Activated T-helper 2 cell treated with anti-CD3 and anti-CD28 coated beads, Interferon-gamma antibody, Interleukin-2, Interleukin-4, amounts not matched to agents 10 μg/mL and 5 μg/mL and 100 μg/mL, durations not matched to agents 14 hours and 24 hours and 36 hours (primary cell): ENCODE measurements around the gene CASP8AP2. TPM values are rescaled to one million over a fixed set of nuclear protein-coding genes. Genes with fewer than 3 reads are reported as not detected.
"Not testable (repeated sequence)": the region's sequence is repeated elsewhere in the genome, so short reads cannot be mapped to it uniquely, and the experiment has no call there.

Experiments used
- DNase-seq: peaks from one replicate; pipeline ENCODE4 v3.0.0; 2021; ENCODE audit warnings: low spot score
- H3K27ac Mint-ChIP-seq: one replicate; pipeline ENCODE4 v1.8.0; 2021; ENCODE audit warnings: mixed read lengths
- H3K27me3 Mint-ChIP-seq: one replicate; pipeline ENCODE4 v1.8.0; 2021; ENCODE audit warnings: low read depth, mixed read lengths
- H3K36me3 Mint-ChIP-seq: one replicate; pipeline ENCODE4 v1.8.0; 2021; ENCODE audit warnings: low read depth, mixed read lengths
- H3K4me1 Mint-ChIP-seq: one replicate; pipeline ENCODE4 v1.8.0; 2021; ENCODE audit warnings: low read depth, mixed read lengths
- H3K4me3 Mint-ChIP-seq: one replicate; pipeline ENCODE4 v1.8.0; 2021; ENCODE audit warnings: low read depth, mild to moderate bottlenecking, moderate library complexity, mixed read lengths
- H3K9me3 Mint-ChIP-seq: one replicate; pipeline ENCODE4 v1.8.0; 2021; ENCODE audit warnings: mixed read lengths
- intact Hi-C: fragments of 100-400 bp; cut with micrococcal nuclease; formaldehyde crosslinking; loops from one replicate; pipeline ENCODE4 v1.15.1; 2023
- total RNA-seq: library from RNA; stranded (reverse); gene quantifications from 2 replicates; pipeline ENCODE4 v1.2.3, GENCODE V29; 2022

CASP8AP2 gene
- total RNA-seq, 1 donor from 2014 or later, result 32.8 TPM

- intact Hi-C loops, result loop anchor here (1.0 to 10.0 kb wide), 5 partner anchors 10 to 758 kb away; partner anchors contain the start of genes MAP3K7 and MDN1
- peak overlapping the region; percentile 95 for H3K27ac Mint-ChIP-seq
- H3K4me3 Mint-ChIP-seq, result peak overlapping the region; percentile 98
- no peaks in the 10 kb centered on the region for H3K9me3 Mint-ChIP-seq
- peaks cover 38% of the 10 kb centered on the region for H3K36me3 Mint-ChIP-seq
- H3K27me3 Mint-ChIP-seq, result no peaks in the 10 kb centered on the region
- peaks cover 22% of the 10 kb centered on the region for H3K4me1 Mint-ChIP-seq
- peak; percentile 23 for DNase-seq
Observed at GRCh38 chr6:89828988-89829471, 650 bp upstream of the CASP8AP2 start.

- DNase-seq, result no peak
- intact Hi-C loops, result no loop called here
- Mint-ChIP-seq H3K4me1 (peaks cover 28% of the 10 kb centered on the region), H3K9me3 (no peaks in the 10 kb centered on the region), H3K4me3 (peak overlapping the region; percentile 98), H3K27me3 (no peaks in the 10 kb centered on the region), H3K36me3 (peaks cover 44% of the 10 kb centered on the region), H3K27ac (peak overlapping the region; percentile 68)
Observed at GRCh38 chr6:89830170-89830809, 610 bp downstream of the CASP8AP2 start.

- Mint-ChIP-seq H3K9me3 (no peaks in the 10 kb centered on the region), H3K27ac (peak overlapping the region; percentile 88), H3K27me3 (no peaks in the 10 kb centered on the region), H3K4me1 (peaks cover 46% of the 10 kb centered on the region), H3K36me3 (peaks cover 77% of the 10 kb centered on the region), H3K4me3 (peak overlapping the region; percentile 60)
- intact Hi-C loops, result loop anchor here (2.0 kb wide), 2 partner anchors 16 to 28 kb away; partner anchors contain the start of gene MDN1
- peak; percentile 41 for DNase-seq
Observed at GRCh38 chr6:89834884-89835792, 5.5 kb downstream of the CASP8AP2 start.

- H3K27ac Mint-ChIP-seq, result peak overlapping the region; percentile 10
- H3K27me3 Mint-ChIP-seq, result no peaks in the 10 kb centered on the region
- no peak for DNase-seq
- H3K9me3 Mint-ChIP-seq, result no peaks in the 10 kb centered on the region
- peaks cover 67% of the 10 kb centered on the region for H3K36me3 Mint-ChIP-seq
- no peak overlapping the region for H3K4me3 Mint-ChIP-seq
- peaks cover 40% of the 10 kb centered on the region for H3K4me1 Mint-ChIP-seq
- intact Hi-C loops, result no loop called here
Observed at GRCh38 chr6:89836639-89837222, 7.1 kb downstream of the CASP8AP2 start.

- peaks cover 33% of the 10 kb centered on the region for H3K4me1 Mint-ChIP-seq
- H3K36me3 Mint-ChIP-seq, result peaks cover 39% of the 10 kb centered on the region
- intact Hi-C loops, result no loop called here
- peak overlapping the region; percentile 5 for H3K27ac Mint-ChIP-seq
- DNase-seq, result no peak
- H3K9me3 Mint-ChIP-seq, result no peaks in the 10 kb centered on the region
- H3K4me3 Mint-ChIP-seq, result no peak overlapping the region
- no peaks in the 10 kb centered on the region for H3K27me3 Mint-ChIP-seq
Observed at GRCh38 chr6:89840538-89840937, 10.9 kb downstream of the CASP8AP2 start.

GRCh38 chr6:89842228-89842627 lies 12.5 kb downstream of the CASP8AP2 start:
- intact Hi-C loops, result no loop called here
- H3K9me3 Mint-ChIP-seq, result no peaks in the 10 kb centered on the region
- peaks cover 26% of the 10 kb centered on the region for H3K36me3 Mint-ChIP-seq
- DNase-seq, result no peak
- H3K4me3 Mint-ChIP-seq, result no peak overlapping the region
- no peaks in the 10 kb centered on the region for H3K27me3 Mint-ChIP-seq
- H3K27ac Mint-ChIP-seq, result no peak overlapping the region
- H3K4me1 Mint-ChIP-seq, result peaks cover 23% of the 10 kb centered on the region

- H3K36me3 Mint-ChIP-seq, result peaks cover 21% of the 10 kb centered on the region
- no peak overlapping the region for H3K4me3 Mint-ChIP-seq
- H3K4me1 Mint-ChIP-seq, result peaks cover 22% of the 10 kb centered on the region
- H3K27ac Mint-ChIP-seq, result no peak overlapping the region
- H3K27me3 Mint-ChIP-seq, result no peaks in the 10 kb centered on the region
- no peak for DNase-seq
- intact Hi-C loops, result no loop called here
- no peaks in the 10 kb centered on the region for H3K9me3 Mint-ChIP-seq
Observed at GRCh38 chr6:89843070-89843469, 13.4 kb downstream of the CASP8AP2 start.

GRCh38 chr6:89847513-89847912 lies 17.8 kb downstream of the CASP8AP2 start:
- peaks cover 44% of the 10 kb centered on the region for H3K36me3 Mint-ChIP-seq
- not testable (repeated sequence) for H3K4me3 Mint-ChIP-seq

GRCh38 chr6:89853068-89853467 lies 23.4 kb downstream of the CASP8AP2 start:
- H3K4me1 Mint-ChIP-seq, result peaks cover 8% of the 10 kb centered on the region
- H3K4me3 Mint-ChIP-seq, result no peak overlapping the region
- DNase-seq, result no peak
- no peaks in the 10 kb centered on the region for H3K9me3 Mint-ChIP-seq
- H3K27ac Mint-ChIP-seq, result no peak overlapping the region
- H3K36me3 Mint-ChIP-seq, result peaks cover 74% of the 10 kb centered on the region
- no peaks in the 10 kb centered on the region for H3K27me3 Mint-ChIP-seq
- intact Hi-C loops, result no loop called here

More at GRCh38 chr6:89847513-89847912, 17.8 kb downstream of the CASP8AP2 start:
- peaks cover 14% of the 10 kb centered on the region for H3K4me1 Mint-ChIP-seq
- H3K9me3 Mint-ChIP-seq, intact Hi-C loops, H3K27me3 Mint-ChIP-seq, DNase-seq, H3K27ac Mint-ChIP-seq: not testable (repeated sequence)

- Mint-ChIP-seq H3K27ac (no peak overlapping the region), H3K4me1 (peaks cover 24% of the 10 kb centered on the region)
- intact Hi-C loops, result no loop called here
Observed at GRCh38 chr6:89858041-89858440, 28.4 kb downstream of the CASP8AP2 start.

GRCh38 chr6:89859744-89860143 lies 30.1 kb downstream of the CASP8AP2 start:
- peaks cover 31% of the 10 kb centered on the region for H3K4me1 Mint-ChIP-seq
- intact Hi-C loops, result no loop called here
- H3K27me3 Mint-ChIP-seq, result no peaks in the 10 kb centered on the region
- peaks cover 17% of the 10 kb centered on the region for H3K9me3 Mint-ChIP-seq
- peak; percentile 16 for DNase-seq
- no peak overlapping the region for H3K4me3 Mint-ChIP-seq
- peak overlapping the region; percentile 35 for H3K27ac Mint-ChIP-seq
- H3K36me3 Mint-ChIP-seq, result peaks cover 75% of the 10 kb centered on the region

More at GRCh38 chr6:89858041-89858440, 28.4 kb downstream of the CASP8AP2 start:
- DNase-seq, result no peak
- Mint-ChIP-seq H3K36me3 (peaks cover 75% of the 10 kb centered on the region), H3K9me3 (peaks cover 11% of the 10 kb centered on the region), H3K27me3 (no peaks in the 10 kb centered on the region), H3K4me3 (no peak overlapping the region)

GRCh38 chr6:89862273-89862672 lies 32.6 kb downstream of the CASP8AP2 start:
- H3K9me3 Mint-ChIP-seq, result peaks cover 22% of the 10 kb centered on the region
- no peak for DNase-seq
- H3K27ac Mint-ChIP-seq, result peak overlapping the region; percentile 73
- peaks cover 31% of the 10 kb centered on the region for H3K4me1 Mint-ChIP-seq
- intact Hi-C loops, result loop anchor here (2.0 kb wide), 1 partner anchor 27 kb away; no protein-coding TSS in a partner anchor
- no peaks in the 10 kb centered on the region for H3K27me3 Mint-ChIP-seq
- peaks cover 81% of the 10 kb centered on the region for H3K36me3 Mint-ChIP-seq
- H3K4me3 Mint-ChIP-seq, result peak overlapping the region; percentile 1
